OCI-LY7 (cell line): ENCODE measurements around the gene SPEN.

Experiments
- CTCF ChIP-seq: fragments of 200-600 bp; sonication (generic); conservative IDR thresholded peaks from 2 replicates; pipeline ENCODE4 v1.5.1; 2014; ENCODE audit warnings: mild to moderate bottlenecking, antibody characterized with exemption, low read length, moderate library complexity, mixed read lengths
- EZH2phosphoT487 ChIP-seq: fragments of 200-600 bp; sonication (generic); IDR thresholded peaks from 2 replicates; pipeline ENCODE4 v1.6.1; 2018; ENCODE audit warnings: low read depth, borderline replicate concordance, mild to moderate bottlenecking, mixed run types, antibody characterized with exemption, low read length, moderate library complexity, mixed read lengths

- no peak for TF ChIP-seq CTCF
- no peak for TF ChIP-seq EZH2phosphoT487
Observed at GRCh38 chr1:15833069-15833679, 14.3 kb upstream of the SPEN start.
